Coronary artery (tissue), 2 donors: Measurements from ENCODE around the gene MAP1B.
A peak's percentile ranks its signal among the peaks of the same experiment; 100 is the strongest.

Experiments
- DNase-seq: peaks from one replicate; pipeline ENCODE4 v3.0.0-alpha.2; 2017; ENCODE audit warnings: low spot score
- H3K27ac ChIP-seq, 2 donors: fragments of 200-600 bp; sonication (generic); one replicate each; pipeline ENCODE4 v1.5.1; 2016 to 2019
- H3K4me3 ChIP-seq: fragments of 200-600 bp; sonication (generic); 2 replicates; pipeline ENCODE4 v1.5.1; 2016; ENCODE audit warnings: mild to moderate bottlenecking, moderate library complexity
- CTCF ChIP-seq: fragments of 200-600 bp; sonication (generic); IDR thresholded peaks from one replicate; pipeline ENCODE4 v1.5.1; 2019; ENCODE audit warnings: antibody characterized with exemption

MAP1B gene

GRCh38 chr5:72159501-72159911 lies 52.2 kb downstream of the MAP1B start:
- DNase-seq = no peak
- Histone ChIP-seq H3K27ac (peak overlapping the region; percentile 17 to 23), H3K4me3 (no peak overlapping the region)
- TF ChIP-seq CTCF = no peak

- H3K27ac ChIP-seq = peak overlapping the region; percentile 8 to 17
- no peak for TF ChIP-seq CTCF
- no peak for DNase-seq
- no peak overlapping the region for H3K4me3 ChIP-seq
These were observed 53.1 kb downstream of the MAP1B start for GRCh38 chr5:72160329-72160728.

GRCh38 chr5:72160959-72161358 lies 53.7 kb downstream of the MAP1B start:
- Histone ChIP-seq H3K4me3 (no peak overlapping the region), H3K27ac (peak overlapping the region in 1 of 2 donors; percentile 8)
- TF ChIP-seq CTCF = no peak
- no peak for DNase-seq

- Histone ChIP-seq H3K4me3 (no peak overlapping the region), H3K27ac (no peak overlapping the region)
- TF ChIP-seq CTCF = no peak
- no peak for DNase-seq
These were observed 54.7 kb downstream of the MAP1B start for GRCh38 chr5:72161951-72162350.

- H3K27ac ChIP-seq = peak overlapping the region in 1 of 2 donors; percentile 19
- TF ChIP-seq CTCF = no peak
- no peak for DNase-seq
- no peak overlapping the region for H3K4me3 ChIP-seq
These were observed 56.2 kb downstream of the MAP1B start for GRCh38 chr5:72163349-72163983.

GRCh38 chr5:72166070-72166979 lies 59.0 kb downstream of the MAP1B start:
- no peak for DNase-seq
- no peak for TF ChIP-seq CTCF
- peak overlapping the region; percentile 30 to 64 for H3K27ac ChIP-seq
- peak overlapping the region; percentile 46 for H3K4me3 ChIP-seq

- no peak overlapping the region for H3K4me3 ChIP-seq
- TF ChIP-seq CTCF = no peak
- no peak for DNase-seq
- peak overlapping the region; percentile 30 to 64 for H3K27ac ChIP-seq
These were observed 60.0 kb downstream of the MAP1B start for GRCh38 chr5:72167257-72167656.
